Ishikawa (cell line): ENCODE data around the gene AMN.

Source experiments
- CEBPB ChIP-seq: IDR thresholded peaks from 2 replicates; pipeline ENCODE4 v1.6.1; 2012
- CREB1 ChIP-seq: IDR thresholded peaks from 2 replicates; pipeline ENCODE4 v1.6.1; 2012; ENCODE audit warnings: low read depth
- EGR1 ChIP-seq: IDR thresholded peaks from 2 replicates; pipeline ENCODE4 v1.6.1; 2012
- EP300 ChIP-seq: IDR thresholded peaks from 2 replicates; pipeline ENCODE4 v1.6.1; 2012; ENCODE audit warnings: borderline replicate concordance
- FOXM1 ChIP-seq: IDR thresholded peaks from 2 replicates; pipeline ENCODE4 v1.6.1; 2012; ENCODE audit warnings: low read depth, borderline replicate concordance
- NFIC ChIP-seq: IDR thresholded peaks from 2 replicates; pipeline ENCODE4 v1.6.1; 2012
- RAD21 ChIP-seq: IDR thresholded peaks from 2 replicates; pipeline ENCODE4 v1.6.1; 2012; ENCODE audit warnings: low read depth
- TAF1 ChIP-seq: IDR thresholded peaks from 2 replicates; pipeline ENCODE4 v1.6.1; 2012; ENCODE audit warnings: low read depth, mild to moderate bottlenecking
- TCF12 ChIP-seq: IDR thresholded peaks from 2 replicates; pipeline ENCODE4 v1.6.1; 2012; ENCODE audit warnings: low read depth
- TEAD4 ChIP-seq: IDR thresholded peaks from 2 replicates; pipeline ENCODE4 v1.6.1; 2012
- YY1 ChIP-seq: IDR thresholded peaks from 2 replicates; pipeline ENCODE4 v1.6.1; 2012; ENCODE audit warnings: low read depth
- ZBTB7A ChIP-seq: IDR thresholded peaks from 2 replicates; pipeline ENCODE4 v1.6.1; 2012; ENCODE audit warnings: low read depth
- TF ChIP-seq, protein P1 (sequence below): IDR thresholded peaks from 2 replicates; pipeline ENCODE4 v1.6.1; 2012
- TF ChIP-seq, protein P2 (sequence below): IDR thresholded peaks from 2 replicates; pipeline ENCODE4 v1.6.1; 2012
- TF ChIP-seq, protein P3 (sequence below): IDR thresholded peaks from 2 replicates; pipeline ENCODE4 v1.6.1; 2012; ENCODE audit warnings: low read depth, mild to moderate bottlenecking

The AMN gene

DNA sequence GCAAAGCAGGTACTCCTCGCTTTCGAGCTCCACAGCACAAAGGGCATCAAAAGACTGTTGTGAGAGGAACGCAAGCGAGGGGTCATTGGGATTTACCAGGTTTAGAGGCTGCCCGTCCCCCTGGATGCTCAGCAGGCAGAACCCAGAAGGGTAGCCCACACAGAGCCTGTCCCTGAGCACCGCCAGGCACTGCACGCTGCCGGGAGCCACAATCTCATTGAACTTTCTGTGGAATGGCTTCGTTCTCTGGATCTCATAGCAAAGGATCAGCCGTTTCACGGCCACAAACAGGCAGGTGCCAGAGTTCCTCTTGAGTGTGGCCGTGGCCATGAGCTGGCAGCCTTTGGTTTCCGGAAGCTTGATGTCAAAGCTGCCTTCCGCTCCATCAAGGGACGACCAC, 21.5 kb downstream of the AMN start:
- TF ChIP-seq EP300 (no peak), YY1 (no peak), NFIC (no peak), TCF12 (no peak), TAF1 (no peak), EGR1 (no peak), RAD21 (no peak), ZBTB7A (no peak), CREB1 (no peak), FOXM1 (no peak), TEAD4 (no peak)
- TF ChIP-seq, protein P1, sequence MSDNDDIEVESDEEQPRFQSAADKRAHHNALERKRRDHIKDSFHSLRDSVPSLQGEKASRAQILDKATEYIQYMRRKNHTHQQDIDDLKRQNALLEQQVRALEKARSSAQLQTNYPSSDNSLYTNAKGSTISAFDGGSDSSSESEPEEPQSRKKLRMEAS: no peak
- TF ChIP-seq, protein P2, sequence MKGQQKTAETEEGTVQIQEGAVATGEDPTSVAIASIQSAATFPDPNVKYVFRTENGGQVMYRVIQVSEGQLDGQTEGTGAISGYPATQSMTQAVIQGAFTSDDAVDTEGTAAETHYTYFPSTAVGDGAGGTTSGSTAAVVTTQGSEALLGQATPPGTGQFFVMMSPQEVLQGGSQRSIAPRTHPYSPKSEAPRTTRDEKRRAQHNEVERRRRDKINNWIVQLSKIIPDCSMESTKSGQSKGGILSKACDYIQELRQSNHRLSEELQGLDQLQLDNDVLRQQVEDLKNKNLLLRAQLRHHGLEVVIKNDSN: no peak

DNA sequence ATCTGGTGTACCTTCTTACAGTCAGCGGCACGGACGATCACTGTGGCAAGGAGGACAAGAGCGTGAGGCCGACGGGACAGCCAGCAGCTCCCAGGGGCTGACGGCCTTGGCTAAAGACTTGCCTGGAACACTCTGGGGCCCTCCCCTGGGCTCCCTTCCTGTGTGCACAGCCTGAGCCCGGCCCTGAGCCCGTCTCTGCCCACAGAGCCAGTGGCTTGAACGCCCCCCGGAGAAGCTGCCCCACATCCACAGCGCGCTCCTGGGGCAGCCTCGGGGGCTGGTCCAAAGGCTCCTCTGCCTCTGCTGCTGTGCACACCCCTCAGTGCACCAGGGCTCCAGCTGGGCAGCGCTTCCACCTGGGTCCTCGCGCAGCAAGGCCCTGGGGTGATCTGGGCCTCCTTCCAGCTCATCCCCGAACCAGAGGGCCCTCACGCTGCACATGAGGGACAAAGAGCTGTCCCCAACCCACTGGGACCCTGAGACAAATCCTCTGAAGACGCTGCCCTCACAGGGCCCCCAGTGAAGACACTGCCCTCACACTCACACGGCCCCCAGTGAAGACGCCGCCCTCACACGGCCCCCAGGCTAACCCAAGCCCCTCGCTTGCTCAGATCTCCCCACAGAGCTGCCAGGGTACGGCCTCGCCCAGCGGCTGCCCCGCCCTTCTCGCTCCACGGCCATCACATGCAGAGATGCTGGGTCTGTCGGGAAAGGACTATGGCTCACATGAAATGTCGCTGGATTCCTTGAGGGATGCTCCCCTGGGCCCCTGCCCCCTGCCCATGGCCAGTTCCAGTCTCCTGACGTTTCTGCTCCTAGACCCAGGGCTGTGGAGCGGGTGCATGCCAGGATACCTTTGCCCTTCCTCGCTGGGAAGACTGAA, 22.2 kb downstream of the AMN start:
- TF ChIP-seq, protein P2: no peak
- no peak for TF ChIP-seq EP300
- no peak for TF ChIP-seq NFIC
- TF ChIP-seq RAD21: no peak
- TF ChIP-seq TEAD4: no peak
- no peak for TF ChIP-seq TCF12
- TF ChIP-seq YY1: no peak
- TF ChIP-seq CREB1: no peak
- TF ChIP-seq FOXM1: no peak
- no peak for TF ChIP-seq ZBTB7A

DNA sequence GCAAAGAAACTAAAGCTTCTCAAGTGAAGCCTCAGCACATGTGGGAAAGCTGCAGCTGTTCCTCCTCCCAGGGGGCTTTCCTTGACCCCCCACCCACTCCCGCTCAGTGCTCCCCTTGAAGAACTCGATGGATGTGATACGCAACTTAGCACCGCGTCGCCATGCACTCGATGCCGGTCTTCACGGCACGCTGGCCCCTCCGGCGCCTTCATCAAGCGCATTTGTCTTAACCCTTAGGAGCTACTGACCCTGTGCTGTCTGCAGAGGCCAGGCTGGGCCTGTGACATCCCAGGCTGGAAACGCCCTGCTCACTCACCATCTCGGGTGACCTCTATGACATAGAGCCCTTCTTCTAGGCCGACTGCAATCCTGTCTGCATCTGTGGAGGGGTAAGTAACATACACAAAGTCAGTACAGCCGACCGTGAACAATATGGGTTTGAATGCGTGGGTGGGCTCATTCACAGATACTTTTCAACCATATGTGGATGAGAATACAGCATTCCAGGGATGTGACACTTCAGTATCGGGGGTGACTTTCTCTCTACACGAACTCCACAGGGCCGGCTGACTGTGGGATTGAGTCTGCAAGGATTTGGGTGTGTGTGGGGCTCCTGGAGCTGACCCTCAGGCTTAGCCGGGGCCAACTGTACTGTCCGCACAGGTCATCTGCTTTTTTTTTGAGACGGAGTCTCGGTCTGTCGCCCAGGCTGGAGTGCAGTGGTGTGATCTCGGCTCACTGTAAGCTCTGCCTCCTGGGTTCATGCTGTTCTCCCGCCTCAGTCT, 23.1 kb downstream of the AMN start:
- TF ChIP-seq, protein P2: no peak
- TF ChIP-seq TCF12: no peak
- TF ChIP-seq ZBTB7A: no peak
- TF ChIP-seq NFIC: no peak
- TF ChIP-seq, protein P1: no peak
- no peak for TF ChIP-seq YY1
- no peak for TF ChIP-seq CREB1
- TF ChIP-seq TAF1: no peak
- no peak for TF ChIP-seq CEBPB
- TF ChIP-seq, protein P3, sequence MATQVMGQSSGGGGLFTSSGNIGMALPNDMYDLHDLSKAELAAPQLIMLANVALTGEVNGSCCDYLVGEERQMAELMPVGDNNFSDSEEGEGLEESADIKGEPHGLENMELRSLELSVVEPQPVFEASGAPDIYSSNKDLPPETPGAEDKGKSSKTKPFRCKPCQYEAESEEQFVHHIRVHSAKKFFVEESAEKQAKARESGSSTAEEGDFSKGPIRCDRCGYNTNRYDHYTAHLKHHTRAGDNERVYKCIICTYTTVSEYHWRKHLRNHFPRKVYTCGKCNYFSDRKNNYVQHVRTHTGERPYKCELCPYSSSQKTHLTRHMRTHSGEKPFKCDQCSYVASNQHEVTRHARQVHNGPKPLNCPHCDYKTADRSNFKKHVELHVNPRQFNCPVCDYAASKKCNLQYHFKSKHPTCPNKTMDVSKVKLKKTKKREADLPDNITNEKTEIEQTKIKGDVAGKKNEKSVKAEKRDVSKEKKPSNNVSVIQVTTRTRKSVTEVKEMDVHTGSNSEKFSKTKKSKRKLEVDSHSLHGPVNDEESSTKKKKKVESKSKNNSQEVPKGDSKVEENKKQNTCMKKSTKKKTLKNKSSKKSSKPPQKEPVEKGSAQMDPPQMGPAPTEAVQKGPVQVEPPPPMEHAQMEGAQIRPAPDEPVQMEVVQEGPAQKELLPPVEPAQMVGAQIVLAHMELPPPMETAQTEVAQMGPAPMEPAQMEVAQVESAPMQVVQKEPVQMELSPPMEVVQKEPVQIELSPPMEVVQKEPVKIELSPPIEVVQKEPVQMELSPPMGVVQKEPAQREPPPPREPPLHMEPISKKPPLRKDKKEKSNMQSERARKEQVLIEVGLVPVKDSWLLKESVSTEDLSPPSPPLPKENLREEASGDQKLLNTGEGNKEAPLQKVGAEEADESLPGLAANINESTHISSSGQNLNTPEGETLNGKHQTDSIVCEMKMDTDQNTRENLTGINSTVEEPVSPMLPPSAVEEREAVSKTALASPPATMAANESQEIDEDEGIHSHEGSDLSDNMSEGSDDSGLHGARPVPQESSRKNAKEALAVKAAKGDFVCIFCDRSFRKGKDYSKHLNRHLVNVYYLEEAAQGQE: no peak

DNA sequence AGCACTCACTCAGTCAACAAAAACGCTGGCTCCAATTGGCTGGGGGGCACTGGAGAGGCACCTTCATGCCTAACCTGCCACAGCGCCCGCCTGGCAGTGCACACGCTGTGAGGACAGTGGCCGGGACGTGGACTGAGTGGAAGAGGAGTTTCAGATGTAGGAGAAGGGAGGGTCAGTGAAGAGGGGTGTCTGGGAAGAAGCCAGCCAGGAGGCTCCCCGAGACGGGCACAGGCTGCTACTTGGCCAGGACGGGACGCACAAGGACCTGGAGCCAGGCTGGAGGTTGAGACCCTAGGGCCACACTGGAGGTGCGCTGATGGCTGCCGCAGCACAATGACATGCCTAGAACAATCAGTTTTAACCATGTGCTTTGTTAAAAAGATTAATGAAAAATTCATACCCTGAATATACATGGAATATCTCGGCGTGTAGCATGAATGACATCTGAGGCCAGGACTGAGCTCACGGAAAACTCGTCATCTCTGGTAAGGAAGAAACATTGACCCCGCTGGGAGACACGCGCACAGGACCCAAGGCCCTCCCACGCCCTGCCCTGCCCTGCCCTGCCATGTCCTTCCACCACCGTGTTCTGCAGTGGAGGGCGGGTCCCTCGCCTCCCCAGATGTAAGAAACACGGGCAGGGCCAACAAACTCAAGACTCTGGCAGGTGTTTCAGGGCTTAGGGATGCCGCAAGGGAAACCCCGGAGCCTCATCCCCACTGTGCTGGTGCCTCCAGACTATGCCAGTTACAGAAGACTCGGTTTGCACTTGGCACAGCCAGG, 25.0 kb downstream of the AMN start:
- TF ChIP-seq, protein P1: no peak
- TF ChIP-seq NFIC (no peak), FOXM1 (no peak), YY1 (no peak), CEBPB (no peak), EGR1 (no peak), TCF12 (no peak)

DNA sequence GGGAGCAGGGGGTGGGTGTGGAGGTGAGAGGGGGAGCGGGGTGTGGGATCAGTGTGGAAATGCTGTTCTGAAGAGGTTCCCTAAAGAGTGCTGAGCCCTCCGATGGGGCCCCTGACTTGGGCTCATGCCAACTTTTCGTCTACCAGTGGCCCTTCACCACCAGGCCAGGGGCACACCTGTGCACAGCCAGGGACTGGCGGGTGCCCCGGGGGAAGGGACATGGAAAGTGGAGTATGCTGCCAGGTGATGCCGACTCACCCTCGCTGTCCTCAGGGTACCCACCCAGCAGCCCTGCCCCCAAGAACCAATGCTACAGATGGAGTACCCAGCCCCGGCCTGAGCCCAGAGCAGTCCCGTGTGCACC, 26.2 kb downstream of the AMN start:
- TF ChIP-seq, protein P1: no peak
- TF ChIP-seq EGR1 (no peak), CREB1 (no peak), FOXM1 (no peak)
- TF ChIP-seq, protein P2: no peak
